ENCODE measurements around the gene DLGAP3.
"Not testable (repeated sequence)": the region's sequence is repeated elsewhere in the genome, so short reads cannot be mapped to it uniquely, and the experiment has no call there.

The DLGAP3 gene

DNA sequence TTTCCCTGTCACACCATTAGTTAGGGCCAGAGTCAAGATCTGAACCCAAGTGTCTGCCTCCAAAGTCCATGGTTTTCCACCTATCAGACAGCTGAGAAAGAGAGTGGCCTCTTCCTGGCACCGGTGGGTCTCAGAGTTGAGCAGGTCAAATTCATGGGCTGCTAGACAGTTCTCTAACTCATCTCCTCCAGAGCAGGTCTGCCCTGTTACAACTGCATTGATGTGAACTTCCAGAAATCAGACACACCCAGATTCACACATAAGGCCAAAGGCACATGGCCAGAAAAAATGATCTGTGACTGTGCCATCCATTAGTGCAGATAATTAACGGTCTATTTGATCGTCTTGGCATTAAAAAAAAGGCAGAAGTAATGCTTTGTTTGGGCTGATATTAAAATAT is 87.4 kb downstream of the DLGAP3 start:
- H3K4me3 ChIP-seq (ENCODE audit: low read depth, low read length), result no peak overlapping the region

DNA sequence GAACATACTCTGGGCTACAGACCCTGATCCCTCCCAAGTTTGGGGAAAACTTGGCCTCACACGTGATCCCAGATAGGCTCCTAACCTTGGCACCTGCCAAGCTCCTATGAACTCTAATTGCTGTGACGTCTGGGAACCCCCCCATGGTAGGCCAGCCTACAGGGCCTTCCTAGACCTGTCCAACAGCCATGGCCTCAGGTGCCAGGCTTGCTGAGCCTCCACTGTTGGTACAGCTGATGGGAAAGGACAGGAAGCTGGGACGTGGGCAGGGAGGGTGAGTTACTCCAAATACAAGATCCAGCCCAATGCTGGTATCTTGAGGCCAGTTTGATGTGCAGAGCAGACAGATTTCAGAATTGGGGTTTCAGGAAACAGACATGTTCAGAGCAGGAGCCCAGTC is 89.0 kb downstream of the DLGAP3 start:
- no peak overlapping the region for H3K4me3 ChIP-seq (ENCODE audit: low read depth, low read length)

DNA sequence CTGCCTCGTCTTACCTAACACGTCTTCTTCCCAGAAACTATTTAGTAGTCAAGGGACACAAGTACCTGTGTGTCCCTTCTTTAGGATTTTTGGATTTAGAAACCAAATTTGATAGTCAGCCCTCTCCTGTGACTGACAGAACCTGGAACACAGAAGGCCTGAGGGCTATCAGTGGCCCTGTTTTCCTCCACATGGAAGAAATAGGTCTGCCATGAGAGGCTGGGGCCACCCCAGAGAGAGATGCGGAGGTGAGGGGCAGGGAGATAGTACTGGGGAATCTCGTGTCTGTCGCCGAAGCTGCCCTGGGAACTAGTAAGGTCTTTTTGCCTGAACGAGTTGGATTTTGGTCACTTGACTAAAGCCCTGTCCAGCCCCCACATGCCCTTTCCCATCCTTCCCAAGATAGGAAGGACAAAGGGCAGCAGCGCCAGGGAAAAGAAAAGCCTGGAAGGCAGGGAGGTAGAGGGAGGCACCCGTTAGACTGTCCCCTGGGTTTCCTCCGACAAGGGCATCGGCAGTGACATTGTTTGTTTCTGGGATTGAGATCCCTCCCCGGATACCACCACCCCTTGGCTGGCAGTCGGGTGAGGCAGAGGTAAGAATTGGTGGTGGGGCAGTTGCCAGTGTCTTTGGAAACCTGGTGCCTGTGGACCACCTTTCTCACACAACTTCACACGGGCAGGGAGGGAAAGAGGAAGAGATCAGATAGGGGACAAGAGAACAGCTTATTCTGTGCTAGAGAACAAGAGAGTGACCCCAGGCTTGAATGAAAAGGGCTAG is 89.7 kb downstream of the DLGAP3 start:
- no peak overlapping the region for H3K4me3 ChIP-seq (ENCODE audit: low read depth, low read length)

DNA sequence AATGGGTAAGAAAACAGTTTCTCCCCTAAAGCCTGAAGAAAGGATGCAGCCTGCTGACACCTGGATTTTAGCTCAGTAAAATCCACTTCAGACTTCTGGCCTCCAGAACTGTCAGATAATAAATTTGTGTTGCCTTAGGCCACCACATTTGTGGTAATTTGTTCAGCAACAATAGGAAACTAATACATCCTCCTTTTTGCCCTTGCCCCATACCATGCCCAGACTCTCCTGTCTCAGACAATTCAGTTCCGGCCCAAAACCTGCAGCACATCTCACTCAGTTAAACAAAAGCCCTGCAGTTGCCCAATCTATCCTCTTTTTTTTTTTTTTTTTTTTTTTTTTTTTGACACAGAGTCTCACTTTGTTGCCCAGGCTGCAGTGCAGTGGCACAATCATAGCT is 95.7 kb downstream of the DLGAP3 start:
- no peak overlapping the region for H3K4me3 ChIP-seq (ENCODE audit: low read depth, low read length)

DNA sequence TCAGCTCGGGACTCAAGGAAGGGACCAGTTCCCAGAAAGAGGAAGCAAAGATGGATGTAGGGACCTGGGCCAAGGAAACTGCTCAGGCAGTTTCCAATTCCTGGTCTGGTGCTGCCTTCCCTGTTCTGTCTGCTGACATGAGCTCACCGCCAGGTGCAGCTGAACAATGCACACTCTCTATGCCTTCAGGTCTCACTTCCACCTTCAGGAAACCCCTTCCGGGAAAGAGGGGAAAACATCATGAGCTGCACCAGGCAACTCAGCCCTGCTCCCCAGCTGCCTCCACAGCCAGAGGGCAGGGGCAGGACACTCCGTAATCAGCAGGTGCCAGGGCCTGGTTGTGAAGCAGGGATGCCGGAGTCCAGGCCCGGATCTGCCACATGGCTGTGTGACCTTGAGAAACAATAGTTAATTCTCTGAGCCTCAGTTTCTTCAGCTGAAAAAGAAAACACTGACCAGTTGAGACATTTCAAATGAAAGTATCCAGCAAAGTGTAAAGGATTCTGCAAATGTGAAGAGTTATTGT is 97.7 kb downstream of the DLGAP3 start:
- no peak overlapping the region for H3K4me3 ChIP-seq (ENCODE audit: low read depth, low read length)

DNA sequence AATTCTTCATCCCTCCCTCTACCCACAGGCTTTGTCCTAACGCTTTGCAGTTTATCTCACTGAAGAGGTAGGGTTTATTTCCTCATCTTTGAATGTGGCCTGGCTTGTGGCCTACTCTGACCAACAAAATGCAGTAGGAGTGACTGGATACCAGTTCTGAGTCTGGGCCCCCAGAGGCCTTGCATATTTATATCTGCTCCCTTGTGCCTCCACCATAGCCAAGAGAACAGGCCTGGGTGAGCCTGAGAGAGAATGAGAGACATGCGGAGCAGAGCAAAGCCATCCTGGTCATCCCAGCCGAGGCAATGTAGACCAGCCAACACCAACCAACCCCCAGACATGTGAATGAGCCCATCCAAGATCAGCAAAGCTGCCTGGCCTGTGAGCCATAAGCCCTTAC is 100.2 kb downstream of the DLGAP3 start:
- no peak overlapping the region for H3K4me3 ChIP-seq (ENCODE audit: low read depth, low read length)

DNA sequence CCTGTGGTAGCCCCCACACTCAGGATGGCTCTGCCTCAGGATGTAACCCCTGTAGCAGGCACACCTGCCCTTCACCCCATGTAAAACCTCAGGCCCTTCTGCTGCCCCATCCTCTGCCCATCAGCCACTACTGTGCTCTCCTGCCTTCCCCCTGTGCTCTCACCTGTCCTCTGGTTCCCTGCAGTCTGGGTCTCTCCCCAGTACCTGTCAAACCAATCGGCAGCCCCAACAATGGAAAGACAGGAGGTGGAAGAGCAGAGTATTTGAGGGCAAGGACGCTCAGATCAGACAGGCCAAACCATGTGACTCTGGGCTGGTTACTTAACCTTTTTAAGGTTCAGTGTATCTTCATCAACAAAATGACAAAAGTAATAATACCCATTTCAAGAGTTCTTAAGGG is 100.8 kb downstream of the DLGAP3 start:
- H3K4me3 ChIP-seq (ENCODE audit: low read depth, low read length), result no peak overlapping the region

DNA sequence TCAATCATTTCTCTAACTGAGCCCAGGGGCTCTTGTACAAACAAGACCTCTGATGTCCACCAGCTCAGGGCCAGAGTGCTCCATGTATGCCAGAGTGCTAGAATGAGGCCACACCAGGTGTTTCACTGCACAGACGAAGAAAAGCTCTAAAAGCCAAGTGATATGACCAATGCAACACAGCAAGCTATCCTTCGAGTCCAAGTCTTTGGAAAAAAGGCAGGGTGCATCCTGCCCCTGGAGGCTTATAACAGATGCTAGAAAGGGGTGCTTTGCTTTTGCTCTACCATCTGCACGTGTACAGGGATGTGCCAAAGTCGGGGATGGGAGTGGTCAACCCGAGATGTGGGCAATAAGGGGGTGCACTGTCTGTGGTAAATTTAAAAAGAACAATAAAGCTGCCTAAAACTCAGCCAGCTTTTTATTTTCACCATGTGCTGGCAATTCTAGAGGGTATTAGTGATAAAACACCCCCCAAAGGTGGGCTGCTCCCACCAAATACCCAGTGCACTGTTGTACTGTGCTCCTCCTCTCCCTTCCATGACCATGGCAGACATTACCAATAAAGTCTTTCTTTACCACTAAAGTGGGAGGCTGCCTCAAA is 102.0 kb downstream of the DLGAP3 start:
- no peak overlapping the region for H3K4me3 ChIP-seq (ENCODE audit: low read depth, low read length)

DNA sequence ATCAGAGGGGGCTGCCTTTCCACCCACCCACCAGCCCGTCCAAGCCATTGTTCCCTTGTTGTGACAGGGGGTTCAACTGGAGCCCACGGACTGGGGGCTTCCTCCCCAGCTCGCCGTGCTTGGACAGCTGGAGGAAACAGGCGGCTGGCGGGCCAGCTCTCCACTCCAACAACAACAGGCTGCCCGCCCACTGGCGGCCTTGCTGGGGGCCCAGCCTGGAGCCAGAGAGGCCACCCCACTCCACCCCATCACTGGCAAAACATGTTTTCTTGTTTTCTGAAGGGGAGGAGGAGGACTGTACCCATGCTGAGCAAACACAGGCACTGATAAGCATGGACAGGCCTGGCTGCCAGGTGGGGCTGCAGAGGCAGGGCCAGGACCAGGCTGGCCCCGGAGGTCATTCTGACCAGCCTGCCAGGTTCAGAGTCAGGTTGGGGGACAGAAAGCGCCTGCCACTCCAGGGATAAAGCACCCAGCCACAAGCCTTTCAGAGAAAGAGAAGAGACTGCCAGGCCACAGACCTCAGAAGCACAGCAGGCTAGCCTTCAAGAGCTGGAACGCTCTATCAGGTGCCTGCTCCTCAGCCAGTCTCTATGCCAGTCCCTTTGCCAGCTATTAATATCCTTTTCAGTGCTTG is 103.9 kb downstream of the DLGAP3 start:
- no peak overlapping the region for H3K4me3 ChIP-seq (ENCODE audit: low read depth, low read length)

DNA sequence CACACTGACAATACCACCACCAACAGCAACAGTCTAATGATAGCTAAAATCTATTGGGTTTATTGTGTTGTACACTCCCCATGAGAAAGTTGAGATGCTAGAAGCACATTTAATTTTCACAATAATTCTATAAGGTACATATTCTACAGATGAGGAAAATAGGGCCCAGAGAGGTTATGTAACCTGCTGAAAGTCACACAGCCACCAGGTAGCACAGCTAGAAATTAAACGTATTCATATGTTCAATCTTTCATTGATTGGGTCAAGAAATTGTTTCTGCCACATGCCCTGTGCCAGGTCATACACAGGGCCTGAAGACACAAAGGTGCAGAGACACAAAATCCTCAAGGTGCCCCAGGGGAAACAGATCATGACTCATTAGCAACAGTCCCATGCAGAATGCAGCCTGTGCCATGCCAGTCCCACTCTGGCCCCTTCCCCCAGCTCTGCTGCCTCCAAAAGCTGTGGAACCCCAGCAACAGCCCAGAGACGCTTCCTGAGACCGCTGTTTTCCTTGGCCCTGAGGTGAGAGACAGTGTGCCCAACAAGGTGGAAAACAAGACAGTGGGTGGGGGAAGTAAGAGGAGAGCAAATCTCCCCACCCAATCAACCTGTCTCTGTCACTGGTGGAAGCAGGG is 104.5 kb downstream of the DLGAP3 start:
- no peak overlapping the region for H3K4me3 ChIP-seq (ENCODE audit: low read depth, low read length)

DNA sequence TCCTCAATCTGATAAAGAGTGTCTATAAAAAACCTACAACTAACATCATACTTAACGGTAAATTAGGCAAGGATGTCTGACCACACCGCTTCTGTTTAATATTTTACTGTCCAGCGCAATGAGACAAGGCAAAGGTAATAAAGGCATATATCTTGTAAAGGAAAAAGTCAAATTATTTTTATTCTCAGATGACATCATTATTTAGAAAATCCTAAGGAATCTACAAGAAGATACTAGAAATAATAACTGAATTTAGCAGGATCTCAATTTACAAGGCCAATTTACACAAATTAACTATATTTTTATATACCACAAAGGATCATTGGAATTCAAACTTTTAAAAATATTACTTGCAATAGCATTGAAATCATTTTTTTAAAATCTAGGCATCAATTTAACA is 107.2 kb downstream of the DLGAP3 start:
- no peak overlapping the region for H3K4me3 ChIP-seq (ENCODE audit: low read depth, low read length)

DNA sequence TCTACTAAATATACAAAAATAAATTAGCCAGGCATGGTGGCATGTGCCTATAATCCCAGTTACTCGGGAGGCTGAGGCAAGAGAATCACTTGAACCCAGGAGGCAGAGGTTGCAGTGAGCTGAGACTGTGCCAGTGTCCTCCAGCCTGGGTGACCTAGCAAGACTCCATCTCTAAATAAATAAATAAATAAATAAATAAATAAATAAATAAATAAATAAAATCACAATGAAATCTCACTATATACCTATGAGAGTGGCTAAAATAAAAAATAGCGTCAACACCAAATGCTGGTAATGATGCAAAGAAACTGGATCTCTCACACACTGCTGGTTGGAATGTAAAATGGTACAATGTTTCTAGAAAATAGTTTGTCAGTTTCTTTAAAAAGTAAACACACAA is 110.6 kb downstream of the DLGAP3 start:
- not testable (repeated sequence) for H3K4me3 ChIP-seq (ENCODE audit: low read depth, low read length)

DNA sequence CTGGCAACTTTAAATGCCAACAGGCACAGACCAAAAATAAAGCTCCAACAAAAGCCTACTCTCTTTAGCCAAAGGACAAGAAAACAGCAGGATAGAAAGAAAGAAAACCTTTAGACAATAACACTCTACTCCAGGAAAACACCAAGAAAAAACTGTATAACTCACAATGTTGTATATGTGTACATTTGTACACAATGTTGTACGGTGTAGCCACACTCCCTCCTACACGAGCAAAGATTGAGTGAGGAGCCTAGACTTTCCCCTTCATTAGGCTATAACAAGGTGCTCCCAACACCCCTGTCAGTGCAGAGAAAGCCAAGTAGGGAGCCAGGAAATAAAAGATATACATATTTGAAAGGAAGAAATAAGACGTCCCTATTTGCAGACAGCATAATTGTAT is 112.7 kb downstream of the DLGAP3 start:
- H3K4me3 ChIP-seq (ENCODE audit: low read depth, low read length), result no peak overlapping the region

DNA sequence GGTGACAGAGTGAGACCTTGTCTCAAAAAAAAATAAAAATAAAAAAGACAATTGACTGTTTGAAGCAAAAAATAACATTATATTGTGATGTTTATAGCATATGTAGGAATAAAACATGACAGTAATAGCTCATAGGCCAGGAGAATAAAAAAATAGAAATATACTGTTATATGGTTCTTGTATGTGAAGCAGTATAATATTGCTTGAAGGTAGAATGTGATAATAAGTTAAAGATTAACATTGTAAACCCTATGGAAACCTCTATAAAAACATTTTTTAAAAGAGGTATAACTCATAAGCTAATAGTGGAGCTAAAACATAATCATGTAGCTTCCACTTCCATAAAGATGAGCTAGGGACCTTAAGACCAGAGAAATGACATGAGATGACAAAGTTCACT is 113.1 kb downstream of the DLGAP3 start:
- no peak overlapping the region for H3K4me3 ChIP-seq (ENCODE audit: low read depth, low read length)

All from iPS-11a (cell line).